GM13976 (cell line): ENCODE data around the gene TUBGCP3.
A peak's percentile ranks its signal among the peaks of the same experiment; 100 is the strongest.

Source experiments
- DNase-seq: peaks from one replicate; pipeline ENCODE4 v3.0.0; 2012; ENCODE audit warnings: low spot score
- in situ Hi-C: fragments of 300-500 bp; cut with MboI; formaldehyde crosslinking; loops from one replicate; pipeline ENCODE4 v1.12.0; 2022; ENCODE audit warnings: low sequenced_read_pairs, mixed read lengths, inconsistent platforms; ENCODE audit not compliant: unreplicated experiment
- TF ChIP-seq, protein P1 (sequence below): IDR thresholded peaks from 2 replicates; pipeline ENCODE4 v1.5.1; 2012; ENCODE audit warnings: borderline replicate concordance, mild to moderate bottlenecking; ENCODE audit not compliant: insufficient read depth; ENCODE audit errors: extremely low read depth, missing control alignments, control extremely low read depth

TUBGCP3 gene

GRCh38 chr13:112466132-112467058 is 121.6 kb downstream of the TUBGCP3 start:
- in situ Hi-C loops: no loop called here
- TF ChIP-seq, protein P1, sequence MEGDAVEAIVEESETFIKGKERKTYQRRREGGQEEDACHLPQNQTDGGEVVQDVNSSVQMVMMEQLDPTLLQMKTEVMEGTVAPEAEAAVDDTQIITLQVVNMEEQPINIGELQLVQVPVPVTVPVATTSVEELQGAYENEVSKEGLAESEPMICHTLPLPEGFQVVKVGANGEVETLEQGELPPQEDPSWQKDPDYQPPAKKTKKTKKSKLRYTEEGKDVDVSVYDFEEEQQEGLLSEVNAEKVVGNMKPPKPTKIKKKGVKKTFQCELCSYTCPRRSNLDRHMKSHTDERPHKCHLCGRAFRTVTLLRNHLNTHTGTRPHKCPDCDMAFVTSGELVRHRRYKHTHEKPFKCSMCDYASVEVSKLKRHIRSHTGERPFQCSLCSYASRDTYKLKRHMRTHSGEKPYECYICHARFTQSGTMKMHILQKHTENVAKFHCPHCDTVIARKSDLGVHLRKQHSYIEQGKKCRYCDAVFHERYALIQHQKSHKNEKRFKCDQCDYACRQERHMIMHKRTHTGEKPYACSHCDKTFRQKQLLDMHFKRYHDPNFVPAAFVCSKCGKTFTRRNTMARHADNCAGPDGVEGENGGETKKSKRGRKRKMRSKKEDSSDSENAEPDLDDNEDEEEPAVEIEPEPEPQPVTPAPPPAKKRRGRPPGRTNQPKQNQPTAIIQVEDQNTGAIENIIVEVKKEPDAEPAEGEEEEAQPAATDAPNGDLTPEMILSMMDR: no peak
- peak; percentile 32 for DNase-seq

- in situ Hi-C loops: no loop called here
- TF ChIP-seq, protein P1: no peak
- peak; percentile 21 for DNase-seq
Measured at GRCh38 chr13:112465251-112466131, 122.5 kb downstream of the TUBGCP3 start.

- in situ Hi-C loops: no loop called here
- TF ChIP-seq, protein P1: no peak
- DNase-seq: no peak
Measured at GRCh38 chr13:112464720-112465119, 123.2 kb downstream of the TUBGCP3 start.

DNA sequence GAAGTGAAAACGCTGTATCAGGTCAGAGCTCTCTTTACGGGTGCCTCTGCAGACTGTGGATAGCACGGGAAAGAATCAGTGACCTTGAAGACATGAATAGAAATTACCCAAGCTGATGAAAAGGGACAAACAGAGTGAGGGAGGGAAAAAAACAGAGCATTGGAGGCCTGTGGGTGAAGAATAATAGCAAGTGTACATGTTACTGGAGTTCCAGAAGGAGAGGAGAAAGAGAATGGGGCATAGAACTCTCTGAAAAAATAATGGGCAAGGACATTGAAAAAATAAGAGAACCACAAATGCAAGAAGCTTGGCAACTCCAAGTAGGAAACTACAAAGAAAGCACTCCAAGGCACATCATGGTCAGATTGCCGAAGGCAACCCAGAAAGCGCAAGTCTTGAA is 125.5 kb downstream of the TUBGCP3 start:
- in situ Hi-C loops: no loop called here
- DNase-seq: no peak
- TF ChIP-seq, protein P1: no peak

DNA sequence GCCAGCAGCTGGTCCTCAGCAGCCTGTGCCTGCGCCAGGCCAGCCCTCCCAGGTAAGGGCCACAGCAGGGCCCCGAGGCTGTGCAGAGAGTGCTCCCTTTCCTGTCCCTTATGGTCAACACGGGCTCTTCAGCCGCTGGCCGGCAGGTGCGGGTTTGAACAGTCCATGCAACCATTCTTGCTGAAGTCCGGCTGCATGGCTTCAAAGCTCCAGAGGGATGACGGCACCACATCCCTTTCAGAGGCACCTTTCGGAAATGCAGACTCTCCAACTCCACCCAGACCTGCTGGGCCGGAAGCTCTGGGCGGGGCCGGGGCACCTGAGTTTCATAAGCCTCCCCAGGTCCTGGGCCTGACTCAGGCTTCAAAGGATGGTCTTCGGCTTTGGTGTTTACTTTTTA is 130.5 kb downstream of the TUBGCP3 start:
- DNase-seq: no peak
- in situ Hi-C loops: no loop called here
- TF ChIP-seq, protein P1: no peak

- in situ Hi-C loops: no loop called here
- TF ChIP-seq, protein P1: no peak
- DNase-seq: no peak
Measured at GRCh38 chr13:112457081-112457480, 130.9 kb downstream of the TUBGCP3 start.
